ENCODE results near the gene DEDD2. TPM values are rescaled to one million over a fixed set of nuclear protein-coding genes. Genes with fewer than 3 reads are reported as not detected.
A peak's percentile ranks its signal among the peaks of the same experiment; 100 is the strongest.
"Not testable (repeated sequence)": the region's sequence is repeated elsewhere in the genome, so short reads cannot be mapped to it uniquely, and the experiment has no call there.

DEDD2 gene
- 18.5 TPM for polyA plus RNA-seq (2013, experiment 1 of 2)
- 17.7 TPM for polyA plus RNA-seq (2013, experiment 2 of 2)

DNA sequence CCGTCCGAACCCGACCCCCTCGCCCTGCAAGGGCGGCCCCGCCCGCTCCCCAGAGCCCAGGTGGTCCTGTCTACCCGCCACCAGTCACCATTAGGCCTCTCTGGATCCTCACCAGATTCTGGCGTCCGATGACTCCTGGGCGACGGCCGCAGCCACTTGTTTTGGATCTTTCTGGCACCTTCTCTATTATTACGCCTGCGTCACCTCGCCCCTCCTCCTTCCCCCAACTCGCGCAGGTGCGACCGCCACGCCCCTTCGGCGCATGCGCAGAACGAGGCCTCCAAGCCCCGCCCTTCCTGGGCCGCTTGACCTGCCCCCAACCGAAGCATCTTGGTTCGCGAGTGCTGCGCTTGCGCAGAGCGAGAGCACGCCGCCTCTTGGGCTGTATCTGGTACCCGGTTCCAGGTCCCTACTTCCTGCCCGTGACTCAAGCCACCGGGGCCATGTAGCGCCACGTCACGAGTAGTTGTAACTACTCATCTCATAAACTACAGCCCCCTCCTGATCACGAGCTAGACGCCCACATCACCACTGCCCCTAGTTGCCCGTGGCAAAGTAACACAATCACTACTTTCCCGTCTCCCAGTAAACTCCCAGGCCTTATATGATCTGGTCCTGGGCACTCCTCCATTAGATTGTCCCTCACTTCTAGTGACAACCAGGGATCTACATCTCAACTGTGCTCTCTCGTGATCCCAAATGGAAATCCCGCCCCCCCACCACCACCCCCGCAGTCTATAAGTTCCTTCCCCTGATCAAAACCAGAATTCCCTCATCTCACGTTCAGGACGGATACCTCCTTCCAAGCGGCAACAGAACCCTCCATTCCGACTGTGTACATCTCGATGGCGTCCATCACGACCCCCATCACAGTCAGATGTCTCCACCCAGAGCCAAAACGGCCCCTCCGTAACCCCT lies at the start of gene DEDD2:
DEDD2 (minus strand) TSS at position 158 of the 918 bp plus-strand sequence. CDS start 670 bp downstream, outside the sequence.
- Histone ChIP-seq H3K56ac (ENCODE audit: low read length) (peak within 1 kb of the TSS; percentile 94), H4K5ac (ENCODE audit: low read length) (peak within 1 kb of the TSS; percentile 90), H3K36me3 (ENCODE audit: control insufficient read depth, insufficient read depth, low read length) (no peaks in the 10 kb centered on the region), H3K18ac (ENCODE audit: low read length) (peak within 1 kb of the TSS; percentile 16), H3K4me3 (ENCODE audit: low read length) (peak within 1 kb of the TSS; percentile 94), H3K27me3 (ENCODE audit: insufficient read depth, low read length, poor library complexity) (no peaks in the 10 kb centered on the region), H2BK15ac (replicated peaks; ENCODE audit: low read depth) (no peak within 1 kb of the TSS), H3K4ac (ENCODE audit: low read depth, low read length) (peak within 1 kb of the TSS; percentile 63), H3K27ac (ENCODE audit: low read depth, low read length) (peak within 1 kb of the TSS; percentile 83), H4K8ac (ENCODE audit: low read depth, low read length) (no peak within 1 kb of the TSS), H3K79me1 (ENCODE audit: low read length) (peaks cover 29% of the 10 kb centered on the region), H2BK120ac (ENCODE audit: low read depth, low read length) (no peak within 1 kb of the TSS), H3K79me2 (ENCODE audit: control insufficient read depth, insufficient read depth, low read length) (peaks cover 40% of the 10 kb centered on the region), H2AK5ac (ENCODE audit: low read length) (peak within 1 kb of the TSS; percentile 88), H3K4me1 (ENCODE audit: control insufficient read depth, low read depth, low read length) (peaks cover 2% of the 10 kb centered on the region), H3K23ac (ENCODE audit: low read length) (no peak within 1 kb of the TSS), H3K4me2 (ENCODE audit: low read length) (peak within 1 kb of the TSS; percentile 77), H3K9ac (ENCODE audit: low read length) (peak within 1 kb of the TSS; percentile 90), H2BK5ac (ENCODE audit: low read length) (peak within 1 kb of the TSS; percentile 62)
- DNase-seq, result peak; percentile 98
- no CpG with 5 or more reads among the region's 57 CpGs for WGBS (ENCODE audit: extremely low coverage, insufficient coverage, low lambda C conversion rate)

DNA sequence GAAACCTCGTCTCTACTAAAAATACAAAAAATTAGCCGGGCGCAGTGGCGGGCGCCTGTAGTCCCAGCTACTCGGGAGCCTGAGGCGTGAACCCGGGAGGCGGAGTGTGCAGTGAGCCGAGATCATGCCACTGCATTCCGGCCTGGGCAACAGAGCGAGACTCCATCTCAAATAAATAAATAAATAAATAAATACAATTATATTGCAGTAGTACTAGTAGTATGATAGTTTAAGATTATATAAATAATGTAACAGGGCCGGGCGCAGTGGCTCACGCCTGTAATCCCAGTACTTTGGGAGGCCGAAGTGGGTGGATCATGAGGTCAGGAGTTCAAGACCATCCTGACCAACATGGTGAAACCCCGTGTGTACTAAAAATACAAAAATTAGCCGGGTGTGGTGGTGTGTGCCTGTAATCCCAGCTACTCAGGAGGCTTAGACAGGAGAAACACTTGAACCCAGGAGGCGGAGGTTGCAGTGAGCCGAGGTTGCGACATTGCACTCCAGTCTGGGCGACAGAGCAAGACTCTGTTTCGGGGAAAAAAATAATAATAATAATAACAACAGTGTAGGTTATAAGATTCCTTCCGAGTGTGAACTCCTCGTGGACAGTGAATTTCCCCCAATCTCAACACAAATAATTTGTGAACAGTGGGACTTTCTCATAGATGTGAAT lies 49.6 kb upstream of the DEDD2 start:
- H3K4ac ChIP-seq (ENCODE audit: low read depth, low read length); H3K9ac ChIP-seq (ENCODE audit: low read length); H3K36me3 ChIP-seq (ENCODE audit: control insufficient read depth, insufficient read depth, low read length); H3K4me1 ChIP-seq (ENCODE audit: control insufficient read depth, low read depth, low read length); H3K79me1 ChIP-seq (ENCODE audit: low read length); H3K18ac ChIP-seq (ENCODE audit: low read length); H2BK15ac ChIP-seq (replicated peaks; ENCODE audit: low read depth); H2AK5ac ChIP-seq (ENCODE audit: low read length); H3K56ac ChIP-seq (ENCODE audit: low read length); H4K8ac ChIP-seq (ENCODE audit: low read depth, low read length); H3K23ac ChIP-seq (ENCODE audit: low read length); H2BK120ac ChIP-seq (ENCODE audit: low read depth, low read length); H4K5ac ChIP-seq (ENCODE audit: low read length); H3K27me3 ChIP-seq (ENCODE audit: insufficient read depth, low read length, poor library complexity); H3K4me3 ChIP-seq (ENCODE audit: low read length); DNase-seq; H3K79me2 ChIP-seq (ENCODE audit: control insufficient read depth, insufficient read depth, low read length); H3K4me2 ChIP-seq (ENCODE audit: low read length); H3K27ac ChIP-seq (ENCODE audit: low read depth, low read length); H2BK5ac ChIP-seq (ENCODE audit: low read length): not testable (repeated sequence)
- WGBS (ENCODE audit: extremely low coverage, insufficient coverage, low lambda C conversion rate), result no CpG with 5 or more reads among the region's 25 CpGs

DNA sequence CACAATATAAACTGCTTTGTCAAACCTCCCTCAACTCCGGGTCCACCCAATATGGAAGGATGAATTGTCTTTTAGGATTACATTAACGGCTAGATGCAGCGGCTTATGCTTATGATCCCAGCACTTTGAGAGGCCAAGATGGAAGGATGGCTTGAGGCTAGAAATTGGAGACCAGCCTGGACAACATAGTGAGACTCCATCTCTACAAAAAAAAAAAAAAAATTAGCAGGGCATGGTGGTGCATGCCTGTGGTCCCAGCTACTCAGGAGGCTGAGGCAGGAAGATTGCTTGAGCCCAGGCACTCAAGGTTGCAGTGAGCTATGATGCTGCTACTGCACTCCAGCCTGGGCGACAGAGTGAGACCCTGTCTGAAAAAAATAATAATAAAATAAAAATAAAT lies 48.6 kb upstream of the DEDD2 start:
- H3K9ac ChIP-seq (ENCODE audit: low read length); H3K27me3 ChIP-seq (ENCODE audit: insufficient read depth, low read length, poor library complexity); H3K4me3 ChIP-seq (ENCODE audit: low read length); H4K8ac ChIP-seq (ENCODE audit: low read depth, low read length); DNase-seq; H3K56ac ChIP-seq (ENCODE audit: low read length); H3K4me2 ChIP-seq (ENCODE audit: low read length); H3K4me1 ChIP-seq (ENCODE audit: control insufficient read depth, low read depth, low read length); H3K4ac ChIP-seq (ENCODE audit: low read depth, low read length); H3K79me2 ChIP-seq (ENCODE audit: control insufficient read depth, insufficient read depth, low read length); H2AK5ac ChIP-seq (ENCODE audit: low read length); H3K18ac ChIP-seq (ENCODE audit: low read length); H2BK15ac ChIP-seq (replicated peaks; ENCODE audit: low read depth); H4K5ac ChIP-seq (ENCODE audit: low read length); H3K36me3 ChIP-seq (ENCODE audit: control insufficient read depth, insufficient read depth, low read length); H2BK120ac ChIP-seq (ENCODE audit: low read depth, low read length); H2BK5ac ChIP-seq (ENCODE audit: low read length); H3K23ac ChIP-seq (ENCODE audit: low read length); H3K27ac ChIP-seq (ENCODE audit: low read depth, low read length); H3K79me1 ChIP-seq (ENCODE audit: low read length): not testable (repeated sequence)
- no CpG with 5 or more reads among the region's 4 CpGs for WGBS (ENCODE audit: extremely low coverage, insufficient coverage, low lambda C conversion rate)

DNA sequence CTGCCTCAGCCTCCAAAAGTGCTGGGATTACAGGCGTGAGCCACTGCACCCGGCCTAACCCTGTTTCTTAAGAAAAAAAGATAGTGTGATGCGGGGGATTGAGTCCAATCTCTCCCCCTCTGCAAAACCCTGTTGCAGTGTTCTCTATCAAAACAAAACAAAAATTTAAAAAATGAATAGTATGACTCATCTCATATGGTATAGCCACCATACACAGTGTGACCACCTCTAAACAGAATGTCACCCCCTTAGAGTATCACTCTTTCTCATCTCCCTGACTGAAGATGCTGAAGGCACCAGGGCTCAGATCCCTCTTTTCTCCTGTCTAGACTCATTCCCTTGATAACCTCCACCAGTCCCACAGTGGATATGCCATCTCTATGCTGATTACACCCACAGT lies 44.3 kb upstream of the DEDD2 start:
- no peak for DNase-seq
- Histone ChIP-seq H3K79me1 (ENCODE audit: low read length) (no peaks in the 10 kb centered on the region), H4K5ac (ENCODE audit: low read length) (no peak overlapping the region), H2BK120ac (ENCODE audit: low read depth, low read length) (no peak overlapping the region), H3K4me2 (ENCODE audit: low read length) (no peak overlapping the region), H4K8ac (ENCODE audit: low read depth, low read length) (no peak overlapping the region), H3K23ac (ENCODE audit: low read length) (no peak overlapping the region), H2BK15ac (replicated peaks; ENCODE audit: low read depth) (no peak overlapping the region), H2AK5ac (ENCODE audit: low read length) (no peak overlapping the region), H3K4ac (ENCODE audit: low read depth, low read length) (no peak overlapping the region), H3K18ac (ENCODE audit: low read length) (no peak overlapping the region), H3K36me3 (ENCODE audit: control insufficient read depth, insufficient read depth, low read length) (no peaks in the 10 kb centered on the region), H2BK5ac (ENCODE audit: low read length) (no peak overlapping the region), H3K27me3 (ENCODE audit: insufficient read depth, low read length, poor library complexity) (no peaks in the 10 kb centered on the region), H3K56ac (ENCODE audit: low read length) (no peak overlapping the region), H3K4me1 (ENCODE audit: control insufficient read depth, low read depth, low read length) (no peaks in the 10 kb centered on the region), H3K79me2 (ENCODE audit: control insufficient read depth, insufficient read depth, low read length) (no peaks in the 10 kb centered on the region), H3K4me3 (ENCODE audit: low read length) (no peak overlapping the region), H3K9ac (ENCODE audit: low read length) (no peak overlapping the region), H3K27ac (ENCODE audit: low read depth, low read length) (no peak overlapping the region)
- no CpG with 5 or more reads among the region's 3 CpGs for WGBS (ENCODE audit: extremely low coverage, insufficient coverage, low lambda C conversion rate)

GRCh38 chr19:42257842-42258241 lies 40.4 kb upstream of the DEDD2 start:
- not testable (repeated sequence) for H3K4me2 ChIP-seq (ENCODE audit: low read length); H3K4me3 ChIP-seq (ENCODE audit: low read length)
- WGBS (ENCODE audit: extremely low coverage, insufficient coverage, low lambda C conversion rate), result no CpG with 5 or more reads among the region's 3 CpGs

More at GRCh38 chr19:42257842-42258241, 40.4 kb upstream of the DEDD2 start:
- peaks cover 10% of the 10 kb centered on the region for H3K79me2 ChIP-seq (ENCODE audit: control insufficient read depth, insufficient read depth, low read length)
- H3K18ac ChIP-seq (ENCODE audit: low read length); H2BK15ac ChIP-seq (replicated peaks; ENCODE audit: low read depth); H2BK120ac ChIP-seq (ENCODE audit: low read depth, low read length); H3K23ac ChIP-seq (ENCODE audit: low read length); H3K27ac ChIP-seq (ENCODE audit: low read depth, low read length); H3K4me1 ChIP-seq (ENCODE audit: control insufficient read depth, low read depth, low read length); H3K36me3 ChIP-seq (ENCODE audit: control insufficient read depth, insufficient read depth, low read length); H3K79me1 ChIP-seq (ENCODE audit: low read length); H3K9ac ChIP-seq (ENCODE audit: low read length); H2AK5ac ChIP-seq (ENCODE audit: low read length); H2BK5ac ChIP-seq (ENCODE audit: low read length); H3K27me3 ChIP-seq (ENCODE audit: insufficient read depth, low read length, poor library complexity); H4K8ac ChIP-seq (ENCODE audit: low read depth, low read length); H3K56ac ChIP-seq (ENCODE audit: low read length); H3K4ac ChIP-seq (ENCODE audit: low read depth, low read length); DNase-seq; H4K5ac ChIP-seq (ENCODE audit: low read length): not testable (repeated sequence)

Data from mesendoderm (in vitro differentiated cells).